ENCODE data around the gene EBF3.

The EBF3 gene

DNA sequence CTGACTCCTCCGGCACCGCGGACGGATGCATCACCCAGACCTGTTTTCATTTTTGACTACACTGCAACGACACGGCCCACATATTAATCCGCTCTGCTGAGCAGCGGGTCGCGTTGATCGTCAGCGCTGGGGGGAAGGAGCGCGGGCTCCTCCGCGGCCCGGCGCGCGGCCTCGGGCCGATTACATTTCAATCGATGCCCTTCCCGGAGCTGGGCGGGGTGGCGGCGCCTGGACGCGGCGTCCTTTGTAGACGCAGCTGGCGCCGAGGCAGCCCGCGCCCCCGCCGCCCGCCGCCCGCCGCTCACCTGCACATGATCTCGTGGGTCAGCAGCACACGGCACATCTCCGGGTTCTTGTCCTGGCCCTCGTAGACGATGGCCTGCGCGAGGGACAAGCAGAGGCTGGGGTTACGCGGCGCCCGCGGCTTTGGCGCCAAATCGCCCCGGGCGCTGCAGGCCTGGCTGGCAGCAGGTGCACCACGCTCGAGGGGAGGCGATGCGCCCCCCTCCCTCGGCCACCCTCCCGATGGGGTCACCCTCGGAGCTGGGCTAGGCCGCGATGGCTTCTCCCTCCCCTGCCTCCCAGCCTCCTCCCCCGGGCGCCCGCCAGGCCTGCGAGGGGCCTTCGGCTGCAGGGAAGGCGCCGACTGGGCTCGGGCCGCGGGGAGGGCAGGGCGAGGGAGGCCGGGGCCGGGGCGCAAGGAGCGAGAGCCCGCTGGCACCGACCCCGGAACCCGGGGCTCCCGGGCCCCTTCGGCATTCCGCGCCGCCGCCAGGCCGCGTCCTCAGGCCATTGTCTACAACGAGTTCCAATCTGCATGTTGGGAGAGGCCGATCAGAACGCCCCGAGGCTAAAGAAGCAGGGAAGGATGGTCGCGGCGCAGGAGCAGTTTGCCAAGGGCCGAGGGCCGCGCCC, 5.2 kb downstream of the EBF3 start:
- no peak for DNase-seq

DNA sequence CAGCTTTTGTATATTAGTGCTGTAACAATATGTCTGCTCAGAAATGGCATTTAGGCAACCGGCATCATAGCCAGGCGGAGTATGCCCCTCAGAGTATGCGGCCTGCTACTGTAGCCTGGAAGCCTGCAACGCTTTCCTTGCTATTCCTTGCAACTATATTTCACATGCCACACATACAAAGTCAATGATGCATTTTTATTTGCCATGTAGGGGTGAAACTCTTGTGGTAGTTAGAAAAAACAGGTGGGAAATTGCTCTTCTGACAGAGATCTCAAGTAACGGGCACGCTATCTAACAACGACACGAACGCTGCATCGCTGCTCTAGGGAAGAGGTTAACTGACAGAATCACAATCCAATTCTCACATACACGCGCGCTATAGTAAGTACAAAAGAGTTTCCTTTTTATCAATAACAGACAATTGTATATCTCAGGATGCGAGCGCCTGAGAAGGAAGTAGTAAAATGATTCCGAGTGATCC, 5.9 kb downstream of the EBF3 start:
- DNase-seq, result no peak

DNA sequence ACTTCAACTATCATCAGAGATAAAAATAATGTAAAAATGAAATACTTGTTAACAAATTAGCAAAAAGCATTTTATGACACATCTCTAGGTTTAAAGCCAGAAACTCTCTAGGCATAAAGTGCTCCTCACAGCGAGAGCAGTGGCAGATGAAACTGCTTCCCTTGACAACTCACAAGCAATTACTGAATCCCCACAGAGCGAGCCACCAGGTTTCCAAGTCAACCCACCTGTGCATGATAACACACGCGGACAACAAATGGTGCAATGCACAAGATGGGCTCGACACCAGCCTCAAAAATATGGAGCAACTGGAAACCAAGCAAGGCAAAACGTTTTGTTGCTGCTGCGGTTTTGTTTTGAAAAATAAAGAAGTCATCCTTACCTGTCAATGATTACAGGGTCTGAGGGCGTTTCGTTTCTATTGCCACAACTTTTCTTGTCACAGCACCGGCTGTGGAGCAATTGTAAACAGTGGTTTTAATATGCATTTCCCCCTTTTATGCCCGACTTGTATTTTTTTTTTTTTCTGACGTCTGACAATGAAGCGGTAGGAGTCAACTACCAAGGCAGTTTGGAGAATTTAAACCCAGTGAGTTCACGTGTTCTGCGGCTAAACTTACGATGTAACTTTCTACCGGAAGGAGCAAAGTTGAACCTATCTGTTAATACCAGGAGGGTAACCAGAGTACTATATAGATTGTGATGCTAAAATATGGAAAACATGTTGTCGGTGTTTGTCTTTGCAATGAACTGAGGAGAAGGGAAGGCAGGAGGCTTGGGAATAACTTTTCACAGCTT, 7.0 kb downstream of the EBF3 start:
- no peak for DNase-seq

DNA sequence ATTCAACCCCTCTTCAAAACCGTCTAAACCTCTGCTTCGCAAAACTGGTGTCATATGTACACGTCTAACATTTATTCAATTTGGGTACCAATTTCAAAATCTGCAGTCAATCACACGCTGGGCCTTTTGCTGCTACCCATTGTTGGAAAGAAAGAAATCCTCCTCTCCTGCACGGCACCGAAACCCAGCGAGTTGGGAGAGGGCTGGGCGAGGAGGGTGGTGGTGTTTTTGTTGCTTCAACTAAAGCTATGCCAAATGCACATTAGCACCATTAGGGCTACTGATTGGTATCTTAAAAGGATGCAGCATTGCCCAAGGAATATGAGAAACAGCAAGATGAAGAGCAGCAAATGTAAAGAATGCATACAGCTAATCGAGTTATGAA, 7.8 kb downstream of the EBF3 start:
- no peak for DNase-seq

DNA sequence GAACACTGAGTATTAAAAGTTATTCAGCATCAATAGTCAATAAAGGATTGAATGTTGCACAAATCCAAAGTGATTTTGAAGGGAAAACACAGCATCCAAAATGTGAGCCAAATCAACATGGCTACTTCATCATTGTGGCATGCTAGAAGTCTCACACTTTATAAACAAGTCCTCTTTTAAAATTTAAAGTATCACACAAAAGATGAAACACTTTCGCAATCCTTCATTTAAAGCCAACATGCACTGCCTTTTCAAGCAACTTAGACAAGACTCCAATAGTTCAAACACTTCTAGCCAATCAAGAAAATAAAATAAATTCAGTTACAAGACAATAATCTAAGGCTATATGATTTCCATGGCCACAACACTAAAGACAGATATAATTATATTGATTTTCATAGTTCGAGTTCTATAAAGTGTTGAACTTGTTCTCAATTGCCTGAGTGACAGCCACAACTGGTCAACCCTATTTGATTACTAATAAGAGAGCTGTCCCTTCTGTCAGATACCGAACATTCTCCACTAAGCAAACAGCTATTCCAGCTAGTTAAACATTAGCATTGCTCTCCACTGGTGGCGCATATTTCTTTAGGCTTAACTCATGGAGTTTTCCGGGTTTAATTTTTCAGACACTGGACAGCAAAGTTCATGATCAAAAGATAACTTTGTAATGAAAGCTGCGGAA, 8.3 kb downstream of the EBF3 start:
- no peak for DNase-seq

DNA sequence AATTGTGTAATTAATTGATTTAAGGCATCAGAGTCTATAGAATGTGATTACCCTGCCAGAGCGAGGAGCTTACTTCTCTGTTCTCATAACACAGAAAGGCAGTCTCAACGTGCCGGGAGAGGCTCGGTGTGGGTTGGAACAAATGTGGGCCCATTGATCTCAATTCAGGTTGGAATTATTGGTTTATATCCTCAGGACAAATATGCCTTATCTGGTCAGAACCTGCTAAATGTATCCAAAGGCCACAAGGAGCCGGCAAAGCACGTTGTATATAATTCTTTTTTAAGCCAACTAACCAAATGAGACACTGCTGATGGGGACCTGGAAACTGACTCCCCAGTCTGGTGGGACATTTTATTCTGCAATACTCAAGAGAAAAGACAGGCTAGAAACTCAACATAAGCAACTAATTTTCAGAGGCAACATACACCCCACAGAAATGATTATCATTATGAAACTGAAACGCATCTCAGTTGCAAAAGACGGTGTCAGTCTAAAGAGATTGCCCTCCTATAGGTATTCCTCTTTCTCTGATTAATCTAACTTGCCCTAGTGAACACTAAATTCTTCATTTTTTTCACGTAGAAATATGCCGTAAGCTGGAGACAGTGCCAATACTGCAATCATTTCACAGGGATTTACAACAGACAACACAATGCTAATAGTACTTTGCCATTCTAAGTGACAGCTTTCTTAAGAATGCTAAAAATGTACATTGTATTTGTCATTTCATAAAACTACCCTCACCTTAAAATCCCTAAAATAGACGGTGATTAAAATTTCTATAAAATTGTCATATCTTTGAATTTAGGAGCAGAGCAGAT, 9.4 kb downstream of the EBF3 start:
- no peak for DNase-seq

DNA sequence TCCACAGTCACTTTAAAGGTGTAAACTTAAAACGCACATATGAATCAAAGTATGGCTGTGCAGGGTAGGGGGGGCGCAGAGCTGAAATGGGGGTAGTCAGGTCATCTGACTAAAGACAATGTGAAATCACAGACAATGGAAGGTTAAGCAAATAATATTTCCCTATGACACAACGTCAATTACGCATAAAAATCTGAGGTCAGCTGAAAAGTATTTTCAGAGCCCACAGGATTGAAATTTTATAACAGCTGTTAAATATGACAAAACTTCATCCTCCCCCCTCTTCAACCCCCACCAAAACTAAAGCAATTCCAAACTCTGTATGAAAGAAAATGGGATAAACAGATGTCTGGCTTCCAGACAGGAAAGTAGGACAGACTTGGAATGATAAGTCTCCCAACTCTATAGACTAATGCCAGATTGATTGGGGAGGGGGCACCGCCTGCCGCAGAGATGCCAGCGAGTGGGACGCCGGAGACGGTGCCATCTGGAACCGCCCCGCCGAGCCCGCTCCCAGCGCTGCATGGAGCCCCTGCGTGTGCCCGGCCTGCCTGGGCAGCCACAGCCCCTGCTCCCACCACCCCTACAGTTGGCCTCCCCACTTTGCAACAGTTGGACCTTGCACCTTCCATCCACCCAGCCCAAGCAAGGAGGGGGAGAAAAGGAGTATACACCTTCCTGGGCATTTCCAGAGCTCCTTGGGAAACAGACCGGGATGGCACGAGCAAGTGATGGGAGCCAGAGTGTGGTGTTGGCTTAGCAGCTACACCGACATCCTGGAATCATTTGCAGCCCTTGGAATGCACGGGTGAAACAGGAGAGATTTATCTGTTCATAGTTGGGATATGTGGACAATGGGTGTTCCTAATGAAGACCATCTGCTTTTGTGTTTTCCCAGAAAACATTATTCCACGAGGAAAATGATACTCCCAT, 10.7 kb downstream of the EBF3 start:
- no peak for DNase-seq

DNA sequence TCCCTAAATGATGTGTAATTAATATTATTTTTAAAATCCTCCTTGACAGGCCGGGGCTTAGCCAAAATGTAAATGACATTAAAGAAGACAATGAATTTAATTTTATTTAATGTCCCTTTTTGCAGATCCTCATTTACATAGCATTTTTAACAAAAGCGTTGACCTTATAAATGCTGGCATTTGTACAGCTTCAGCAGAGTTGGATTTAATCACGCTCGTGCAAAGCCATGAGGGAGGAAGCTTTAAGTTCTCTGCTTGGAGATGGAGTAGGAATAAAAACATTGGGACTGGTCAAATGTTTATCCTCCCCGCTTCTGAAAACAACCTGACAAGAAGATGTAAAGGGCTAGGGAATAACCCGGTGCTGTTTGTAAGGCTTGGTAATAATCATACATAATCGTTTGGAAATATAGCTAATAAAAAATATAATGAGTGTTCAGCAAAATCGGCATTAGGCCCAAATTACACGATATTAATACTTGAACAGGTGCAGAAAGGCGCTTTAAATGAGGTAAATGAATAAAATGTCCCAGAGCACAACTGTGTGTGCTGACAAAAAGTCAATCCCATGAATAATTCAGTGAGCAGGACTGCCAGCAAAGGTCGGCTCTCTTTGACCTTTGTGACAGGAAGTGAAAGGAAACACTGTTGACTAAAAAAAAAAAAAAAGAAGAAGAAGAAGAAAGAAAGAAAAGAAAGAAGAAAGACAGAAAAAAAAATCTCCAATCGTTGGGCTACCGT, 11.5 kb downstream of the EBF3 start:
- no peak for DNase-seq

DNA sequence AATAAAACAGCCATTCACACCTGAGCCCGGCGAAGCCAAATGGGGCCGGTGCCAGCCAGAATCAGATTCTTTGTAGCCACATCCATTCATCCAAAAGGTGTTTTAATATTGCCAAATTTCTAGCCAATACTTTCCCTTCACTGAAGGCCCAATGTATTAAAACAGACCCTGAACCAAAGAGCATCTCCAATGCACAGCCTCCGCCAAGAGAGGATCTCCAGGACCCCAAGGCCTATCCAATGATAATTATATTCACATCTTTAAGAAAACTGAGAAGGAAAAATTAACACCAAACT, 12.2 kb downstream of the EBF3 start:
- DNase-seq, result no peak

DNA sequence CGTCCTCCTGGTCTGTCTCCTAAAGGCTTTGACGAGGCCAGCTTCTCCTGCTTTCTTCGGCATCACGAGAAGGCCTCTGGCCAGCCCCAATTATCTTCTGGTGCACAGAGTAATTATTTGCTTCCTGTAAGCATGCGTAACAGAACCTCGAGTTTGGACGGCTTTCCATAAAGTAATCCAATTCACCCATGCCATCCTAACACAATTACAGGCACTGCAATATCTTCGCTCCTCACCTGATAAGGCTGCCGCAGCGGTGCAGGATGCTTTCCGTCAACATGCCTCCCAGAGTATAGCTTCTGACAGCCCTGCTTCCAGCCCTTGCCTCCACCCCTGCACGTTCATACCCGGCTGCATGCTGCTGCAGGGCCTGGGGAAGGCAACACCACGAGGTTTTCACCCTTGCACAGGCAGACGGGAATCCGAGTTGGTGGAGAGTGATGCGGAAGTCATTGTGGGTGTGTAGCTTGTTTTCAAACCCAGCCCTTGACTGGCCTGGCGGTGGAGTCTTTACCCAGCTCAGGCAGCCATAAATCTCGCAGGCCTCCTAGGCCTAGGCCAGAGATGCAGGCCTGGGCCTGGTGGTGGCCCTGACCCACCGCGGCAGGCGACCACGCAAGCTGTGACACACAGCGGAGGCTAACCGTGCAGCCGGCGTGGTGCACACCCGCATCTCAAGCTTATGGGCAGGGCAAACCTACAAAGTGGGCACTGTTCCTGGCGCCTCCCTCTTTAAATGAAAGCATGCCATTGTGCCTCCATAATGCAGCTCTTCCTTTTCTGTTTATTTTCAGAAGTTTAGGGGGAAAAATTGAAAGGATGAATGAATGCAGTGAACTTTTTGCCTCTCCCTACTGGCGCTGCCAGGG, 12.7 kb downstream of the EBF3 start:
- no peak for DNase-seq

DNA sequence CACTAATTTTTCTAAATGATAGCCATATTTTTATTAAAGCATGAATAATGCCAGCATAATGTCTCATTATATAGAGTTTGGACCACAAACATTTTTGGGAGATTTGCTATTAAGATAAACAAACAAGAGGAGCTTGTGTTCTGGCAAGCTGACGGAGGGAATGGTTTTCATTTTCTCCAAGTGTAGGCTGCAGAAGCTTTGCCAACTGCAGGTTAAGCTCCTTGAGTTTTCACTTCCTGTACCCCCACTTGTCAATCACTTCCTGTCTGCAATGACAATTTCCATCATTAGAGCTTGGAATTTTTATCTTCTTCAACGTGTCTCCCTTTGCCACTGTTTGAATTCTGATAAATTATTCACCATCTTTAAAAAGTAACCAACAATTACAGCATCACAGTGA, 13.4 kb downstream of the EBF3 start:
- no peak for DNase-seq

DNA sequence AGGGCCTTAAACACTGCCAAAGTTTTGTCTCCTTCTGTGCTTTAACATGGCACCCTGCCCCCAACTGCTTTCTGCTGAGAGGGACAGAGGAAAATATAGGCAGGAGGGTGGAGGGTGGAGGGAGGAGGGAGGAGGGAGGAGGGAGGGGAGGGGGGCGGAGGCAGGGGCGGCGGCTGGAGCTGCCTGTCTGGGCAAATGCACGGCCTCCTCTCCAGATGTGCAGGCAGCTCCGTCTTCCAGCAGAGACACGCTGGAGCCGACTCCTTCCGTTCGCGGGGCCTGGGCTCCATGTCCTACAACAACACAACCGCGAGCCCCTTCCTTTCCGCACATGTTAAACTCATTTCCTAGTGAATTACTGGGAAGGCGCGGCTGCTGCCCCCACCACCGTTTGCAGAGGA, 14.2 kb downstream of the EBF3 start:
- DNase-seq, result no peak

DNA sequence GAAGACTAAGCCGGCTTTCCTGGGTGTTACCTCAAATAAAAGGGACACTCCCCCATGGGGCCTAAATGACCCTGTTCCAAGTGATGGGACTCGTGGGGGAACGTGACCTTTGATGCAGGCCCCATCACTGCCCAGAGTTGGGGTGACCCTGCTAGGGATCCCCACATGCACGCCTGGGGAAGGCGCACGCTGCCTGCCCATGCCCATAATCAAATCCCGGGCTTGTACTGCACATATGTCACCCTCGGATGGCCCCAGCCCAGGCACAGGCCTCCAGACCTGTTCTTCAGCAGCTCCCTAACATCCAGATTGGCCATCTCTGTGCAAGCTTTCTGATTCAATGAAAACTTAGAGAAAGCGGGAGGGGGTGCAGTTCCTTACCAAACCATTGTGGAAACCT, 14.7 kb downstream of the EBF3 start:
- no peak for DNase-seq

DNA sequence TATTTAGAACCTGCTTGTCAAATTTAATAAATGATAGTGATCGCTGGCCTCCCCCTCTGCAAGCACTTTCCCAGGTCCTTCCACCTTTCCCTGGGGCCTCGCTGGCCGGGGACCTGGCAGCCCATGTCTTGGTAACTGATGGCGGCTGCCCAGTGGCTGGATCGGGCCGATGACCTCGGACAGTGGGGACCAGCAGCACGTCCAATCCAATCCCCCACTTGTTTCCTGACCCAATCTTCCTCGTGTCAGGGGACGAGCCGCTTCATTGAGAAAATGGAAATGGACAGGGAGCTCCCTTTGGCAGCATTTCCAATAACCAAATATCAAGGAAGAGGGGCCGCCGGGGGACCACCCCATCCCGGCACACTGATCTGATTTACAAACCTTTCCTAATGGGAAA, 17.2 kb downstream of the EBF3 start:
- no peak for DNase-seq

DNA sequence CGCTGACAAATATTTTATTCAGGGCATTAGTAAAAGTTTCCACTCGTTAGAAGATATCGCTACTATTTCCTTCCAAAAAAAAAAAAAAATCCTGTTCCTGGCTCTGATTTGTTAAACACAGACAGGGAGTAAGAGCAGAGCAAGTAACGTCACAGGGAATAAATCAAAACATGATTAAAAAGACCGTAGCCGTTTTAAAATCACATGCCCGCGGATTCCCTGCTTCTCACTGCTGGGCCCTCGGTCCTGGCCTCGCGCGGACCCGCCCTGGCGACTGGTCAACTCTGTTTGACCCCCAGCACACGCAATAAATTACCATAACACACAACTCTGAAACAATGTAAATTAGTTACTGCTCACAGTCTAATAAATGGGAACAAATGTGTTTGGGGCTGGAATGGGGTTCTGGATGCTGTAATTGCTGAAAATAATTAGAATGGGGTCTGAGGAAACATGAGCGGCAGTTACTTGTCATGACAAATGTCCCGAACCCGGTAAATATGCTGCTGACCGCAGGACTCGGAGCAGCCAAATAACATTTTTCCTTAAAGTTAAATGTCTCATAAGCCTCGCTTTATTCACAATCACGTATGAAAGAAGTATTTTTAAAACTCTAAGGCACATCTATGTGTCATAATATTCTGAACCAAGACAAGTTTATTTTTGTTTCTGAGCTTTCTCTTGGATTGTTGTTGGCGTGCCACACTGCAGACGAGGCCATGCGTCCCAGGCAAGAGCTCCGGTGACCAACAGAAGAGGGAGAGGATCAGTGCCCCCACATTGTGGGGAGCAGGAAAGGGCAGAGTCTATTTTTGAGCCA, 17.9 kb downstream of the EBF3 start:
- no peak for DNase-seq

DNA sequence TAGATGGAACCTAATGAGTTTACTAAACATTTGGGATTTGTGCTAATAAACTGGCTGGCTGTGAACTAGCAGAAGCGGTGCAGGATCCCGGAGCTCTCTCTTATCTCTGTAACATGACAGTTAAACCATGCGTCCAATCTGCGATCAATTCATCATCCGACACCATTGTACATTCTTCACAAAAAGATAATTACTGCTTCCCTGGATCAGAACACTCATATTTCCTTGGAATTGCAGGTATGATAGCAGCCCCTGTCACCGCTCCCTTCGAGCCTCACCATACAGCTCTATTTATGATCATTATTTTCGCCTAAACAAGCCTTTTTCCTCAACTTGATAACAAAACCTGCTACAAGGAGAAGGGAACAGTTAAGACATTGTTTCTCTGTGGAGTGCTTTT, 18.5 kb downstream of the EBF3 start:
- no peak for DNase-seq

DNA sequence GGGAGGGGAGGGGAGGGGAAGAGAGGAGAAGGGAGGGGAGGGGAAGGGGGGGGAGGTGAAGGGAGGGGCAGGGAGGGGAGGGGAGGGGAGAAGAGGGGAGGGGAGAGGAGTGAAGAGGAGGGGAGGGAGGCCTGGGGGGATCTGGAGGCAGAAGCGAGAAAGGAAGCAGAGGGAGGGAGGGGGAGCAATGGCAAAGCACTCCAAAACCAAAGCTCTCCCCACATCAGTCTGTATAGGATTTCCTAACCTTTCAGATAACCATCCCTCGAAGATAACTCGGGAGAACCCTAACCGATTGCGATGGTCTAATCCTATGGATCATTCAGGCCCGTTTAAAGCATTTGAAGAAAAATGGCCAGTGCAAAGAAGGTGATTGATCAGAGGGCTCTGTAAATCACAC, 19.0 kb downstream of the EBF3 start:
- no peak for DNase-seq

DNA sequence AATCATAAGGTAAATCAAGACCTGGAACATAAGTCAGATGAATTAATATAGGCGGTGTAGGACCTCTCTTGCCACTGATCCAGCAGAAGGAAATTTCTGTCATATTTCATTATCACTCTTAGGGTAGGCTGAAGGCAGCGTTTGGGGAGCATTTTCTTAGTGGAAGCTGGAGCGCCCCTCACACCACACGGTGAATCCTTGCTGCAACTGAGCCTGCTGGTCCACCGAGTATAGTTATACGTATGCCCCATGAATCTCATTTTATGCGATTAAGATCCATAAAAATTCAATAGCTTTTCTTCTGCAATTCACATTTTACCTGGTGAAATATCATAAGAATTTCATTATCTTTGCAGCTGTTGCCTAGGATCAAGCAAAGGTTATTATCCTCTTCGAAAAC, 19.6 kb downstream of the EBF3 start:
- no peak for DNase-seq
